GM18499 (cell line): ENCODE measurements around the gene FKBP14.
"Not testable (repeated sequence)": the region's sequence is repeated elsewhere in the genome, so short reads cannot be mapped to it uniquely, and the experiment has no call there.

ENCODE experiments used
- ATAC-seq: cut with Tn5 transposase; IDR thresholded peaks from one replicate; pipeline ENCODE4 v1.9.1; 2021; ENCODE audit warnings: moderate number of reproducible peaks; ENCODE audit not compliant: insufficient read depth, unreplicated experiment

FKBP14 gene, protein sequence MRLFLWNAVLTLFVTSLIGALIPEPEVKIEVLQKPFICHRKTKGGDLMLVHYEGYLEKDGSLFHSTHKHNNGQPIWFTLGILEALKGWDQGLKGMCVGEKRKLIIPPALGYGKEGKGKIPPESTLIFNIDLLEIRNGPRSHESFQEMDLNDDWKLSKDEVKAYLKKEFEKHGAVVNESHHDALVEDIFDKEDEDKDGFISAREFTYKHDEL

DNA sequence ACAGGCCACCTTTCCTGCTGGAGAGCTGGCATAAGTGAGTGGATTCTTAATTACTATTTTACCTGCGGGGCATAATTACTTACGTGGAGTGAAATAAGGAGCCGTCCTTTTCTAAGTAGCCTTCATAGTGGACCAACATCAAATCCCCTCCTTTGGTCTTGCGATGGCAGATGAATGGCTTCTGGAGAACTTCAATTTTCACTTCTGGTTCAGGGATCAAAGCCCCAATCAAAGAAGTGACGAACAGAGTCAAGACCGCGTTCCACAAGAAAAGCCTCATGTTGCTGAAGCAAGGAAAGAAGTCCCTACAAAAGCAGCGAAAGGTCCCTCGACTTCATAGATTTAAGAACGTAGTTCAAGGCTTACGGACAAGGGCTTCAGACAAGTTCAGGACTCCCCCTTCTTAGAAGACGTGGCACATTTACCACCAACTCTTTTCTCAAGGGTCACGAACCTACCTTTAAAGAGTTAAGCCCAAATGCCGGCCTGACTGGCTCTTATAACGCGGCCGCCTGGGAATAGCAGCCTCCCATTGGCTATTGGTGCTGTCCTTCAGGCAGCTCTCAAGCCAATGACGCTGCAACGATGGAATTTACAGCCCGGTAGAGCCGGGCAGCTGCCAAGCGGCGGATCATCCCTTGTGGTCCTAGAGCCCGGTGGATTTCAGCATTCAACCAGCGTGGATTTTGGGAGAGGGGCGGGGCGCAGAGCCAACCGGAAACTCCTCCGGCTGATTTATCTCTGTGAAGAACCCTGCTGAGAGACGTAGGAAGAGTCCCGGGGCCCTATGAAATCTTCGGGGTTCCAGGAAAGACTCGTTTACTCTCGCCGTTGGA, at the start of gene FKBP14:
TSS of gene FKBP14 (minus strand) at position 474 of the 836 bp plus-strand sequence. CDS start at position 280, 194 bp downstream.
- ATAC-seq, result peak; percentile 69

DNA sequence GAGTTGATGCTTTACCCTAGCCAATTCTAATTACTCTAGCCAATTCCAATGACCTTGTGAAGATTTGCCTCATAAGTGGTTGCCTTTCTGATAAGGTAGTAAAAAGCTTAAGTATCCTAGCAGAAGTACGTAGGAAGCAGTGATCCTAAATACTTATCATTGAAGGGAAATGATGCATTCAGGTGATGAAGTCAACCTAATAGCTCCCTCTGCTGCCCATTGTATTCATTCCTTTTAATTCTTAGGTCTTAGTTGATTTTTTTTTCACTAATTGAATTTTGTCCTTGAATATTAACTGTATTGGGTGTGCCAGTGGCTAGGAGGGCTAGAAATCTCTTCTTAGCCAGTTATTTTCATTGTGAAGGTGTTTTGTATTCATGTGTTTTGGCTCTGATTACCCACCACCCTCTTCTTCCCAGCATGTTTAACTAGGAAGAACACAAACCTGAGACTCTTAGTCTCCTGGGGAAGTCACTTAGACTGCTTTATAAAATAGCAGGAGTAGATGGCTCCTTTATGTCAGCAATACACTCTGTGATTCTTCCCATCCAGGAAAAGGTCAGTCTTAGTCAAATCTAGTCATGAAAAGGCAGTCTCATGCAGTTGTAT, 48.0 kb upstream of the FKBP14 start:
- ATAC-seq, result no peak

DNA sequence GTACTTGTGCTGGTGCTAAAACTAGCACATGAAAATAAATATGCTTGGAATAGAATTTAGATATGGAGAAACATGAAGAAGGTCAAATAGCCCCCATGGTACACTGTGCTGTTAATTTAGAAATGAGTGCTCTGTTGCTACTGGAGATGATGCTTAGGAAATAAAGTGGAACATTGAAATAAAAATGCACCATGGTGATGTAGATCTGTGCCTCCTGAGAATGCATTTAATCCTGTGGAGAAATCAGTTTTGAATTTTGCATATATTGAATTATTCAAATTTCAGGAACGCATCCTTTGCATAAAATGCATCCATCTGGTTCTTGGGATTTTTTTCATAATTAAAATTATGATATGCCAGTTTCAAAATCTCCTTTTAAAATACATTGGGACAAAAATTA, 46.2 kb upstream of the FKBP14 start:
- no peak for ATAC-seq

DNA sequence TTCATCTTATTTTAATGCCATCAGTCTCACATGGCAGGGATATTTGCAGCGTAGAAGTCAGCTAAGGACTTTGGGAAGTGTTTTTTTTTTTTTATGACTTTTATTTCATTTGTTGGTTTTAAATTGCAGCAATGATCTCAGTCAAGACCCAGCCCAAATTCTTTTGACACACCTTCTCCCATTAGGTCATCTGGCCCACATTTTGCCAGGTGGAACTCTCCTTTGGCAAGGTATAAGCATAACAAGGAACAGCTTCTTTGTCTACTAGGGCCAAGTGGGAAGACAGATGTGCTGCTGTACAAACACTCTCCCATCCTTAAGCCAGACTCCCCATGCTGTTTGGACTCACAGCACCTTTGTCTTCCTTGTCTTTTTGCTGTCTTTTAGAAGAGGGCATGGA, 43.5 kb upstream of the FKBP14 start:
- ATAC-seq, result no peak

DNA sequence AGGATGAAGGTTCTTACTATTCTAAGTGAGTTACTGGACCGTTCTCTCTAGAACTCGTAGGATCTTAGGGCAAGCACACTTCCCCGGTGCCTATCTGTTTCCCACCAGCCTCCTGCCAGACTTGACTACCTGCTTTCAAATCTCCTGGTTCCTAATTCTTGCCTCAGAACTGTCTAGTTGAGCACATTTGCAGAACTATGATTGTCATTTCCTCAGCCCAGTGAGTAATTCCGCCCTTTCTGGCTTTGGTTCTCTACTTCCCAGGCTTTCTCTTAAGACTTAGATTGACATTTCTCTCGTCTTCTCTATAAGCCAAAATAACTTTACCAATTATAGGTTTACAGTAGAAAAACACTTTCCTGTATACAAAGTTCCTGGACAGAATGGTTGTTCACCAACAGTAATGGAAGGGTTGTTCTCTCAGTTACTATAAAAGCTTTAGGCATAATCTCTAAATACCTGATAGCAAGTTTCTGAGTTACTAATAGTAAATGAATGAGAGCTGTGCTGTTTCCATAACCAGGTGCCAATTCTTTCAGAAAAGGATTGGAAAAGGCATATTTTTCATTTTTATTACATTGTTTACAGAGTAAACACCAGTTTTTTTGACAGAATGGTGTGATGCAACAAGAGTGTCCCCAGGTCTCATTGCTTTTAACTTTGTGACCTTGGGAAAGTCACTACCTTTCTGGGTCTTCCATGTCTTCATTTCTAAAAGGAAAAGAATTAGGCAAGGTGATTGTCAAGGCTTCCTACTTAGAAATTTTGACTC, 42.8 kb upstream of the FKBP14 start:
- no peak for ATAC-seq

DNA sequence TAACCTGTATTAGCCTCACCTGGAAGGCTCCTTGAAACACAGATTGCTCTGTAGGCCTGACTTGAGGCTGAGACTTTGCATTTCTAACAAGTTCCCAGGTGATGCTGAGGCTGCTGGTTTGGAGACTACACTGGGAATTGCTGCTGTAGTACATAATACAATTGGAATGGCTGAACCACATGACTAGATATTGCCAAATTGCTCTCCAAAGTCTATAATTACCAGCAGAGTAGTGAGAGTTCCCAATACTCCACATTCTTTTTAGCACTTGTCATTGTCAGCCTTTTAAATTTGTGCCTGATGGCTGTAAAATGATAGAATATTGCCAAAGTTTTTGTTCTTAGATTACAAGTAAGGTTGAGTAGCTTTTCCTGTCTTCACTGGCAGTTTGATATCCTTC, 41.6 kb upstream of the FKBP14 start:
- ATAC-seq, result no peak

DNA sequence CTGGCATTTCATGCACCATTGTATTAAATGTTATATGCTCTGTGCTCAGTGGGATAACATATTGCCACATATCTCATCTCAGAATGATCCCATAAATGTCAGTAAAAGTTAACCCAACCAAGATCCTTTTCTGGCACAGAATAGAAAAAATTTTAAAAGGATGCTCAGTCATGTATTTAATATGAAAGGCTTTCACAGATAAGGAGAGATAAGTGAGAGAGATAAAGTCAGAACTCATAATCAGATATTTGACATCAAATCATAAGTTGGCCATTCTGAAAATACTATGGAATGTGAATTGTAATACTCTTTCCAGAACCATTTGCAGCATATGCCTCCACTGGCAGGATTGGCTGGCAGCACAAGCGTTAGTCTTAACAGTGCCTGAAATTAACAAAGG, 40.2 kb upstream of the FKBP14 start:
- ATAC-seq, result no peak

DNA sequence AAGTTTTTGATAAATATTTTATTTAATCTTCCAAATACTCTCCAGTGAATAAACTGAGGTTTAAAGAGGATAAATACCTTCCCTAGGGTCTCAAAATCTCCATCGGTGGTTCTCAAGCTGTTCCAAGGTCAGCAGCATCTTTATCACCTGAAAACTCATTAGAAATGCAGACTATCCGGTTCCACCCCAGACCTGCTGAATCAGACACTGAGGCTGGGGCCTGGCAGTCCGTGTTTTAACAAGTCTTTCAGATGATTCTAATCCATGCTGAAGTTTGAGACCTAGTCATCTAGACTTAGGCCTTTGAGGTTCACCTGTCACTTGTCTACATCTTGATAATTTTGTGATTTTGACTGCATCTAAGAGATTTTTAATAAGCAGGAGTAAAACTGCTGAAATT, 39.2 kb upstream of the FKBP14 start:
- no peak for ATAC-seq

DNA sequence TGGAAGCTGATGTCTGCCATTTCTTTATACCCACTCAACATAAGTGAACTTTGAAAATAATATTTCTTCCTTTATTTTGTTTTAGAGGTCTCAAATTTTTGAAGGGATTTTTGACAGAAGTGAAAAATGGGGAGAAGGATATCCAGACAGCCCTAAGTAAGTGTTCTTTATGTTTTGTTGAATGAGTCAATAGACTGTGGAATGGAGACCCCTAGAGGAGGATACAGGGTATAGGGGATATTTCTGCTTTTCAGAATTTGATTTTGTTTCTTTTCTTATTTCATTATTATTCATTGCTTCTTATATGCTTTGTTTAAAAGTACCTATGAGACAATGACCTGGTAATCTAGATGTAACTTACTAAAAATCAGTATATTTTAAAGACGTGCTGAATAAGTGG, 36.1 kb upstream of the FKBP14 start:
- ATAC-seq, result no peak

DNA sequence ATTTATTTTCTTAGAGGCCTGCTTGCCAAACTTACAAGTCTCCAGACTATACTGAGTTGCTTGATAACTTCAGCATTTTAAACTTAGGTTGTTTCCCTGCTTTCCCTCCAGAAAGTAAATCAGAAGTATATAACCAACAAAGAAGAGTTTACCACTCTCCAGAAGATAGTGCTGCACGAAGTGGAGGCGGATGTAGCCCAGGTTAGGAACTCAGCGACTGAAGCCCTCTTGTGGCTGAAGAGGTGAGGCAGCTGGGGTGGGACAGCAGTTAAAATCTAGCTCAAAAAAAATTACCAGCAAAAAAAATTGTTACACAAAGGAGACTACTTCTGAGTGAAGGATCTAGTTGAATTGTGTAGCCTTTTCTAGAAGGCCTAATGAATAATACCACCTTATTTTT, 35.3 kb upstream of the FKBP14 start:
- not testable (repeated sequence) for ATAC-seq

DNA sequence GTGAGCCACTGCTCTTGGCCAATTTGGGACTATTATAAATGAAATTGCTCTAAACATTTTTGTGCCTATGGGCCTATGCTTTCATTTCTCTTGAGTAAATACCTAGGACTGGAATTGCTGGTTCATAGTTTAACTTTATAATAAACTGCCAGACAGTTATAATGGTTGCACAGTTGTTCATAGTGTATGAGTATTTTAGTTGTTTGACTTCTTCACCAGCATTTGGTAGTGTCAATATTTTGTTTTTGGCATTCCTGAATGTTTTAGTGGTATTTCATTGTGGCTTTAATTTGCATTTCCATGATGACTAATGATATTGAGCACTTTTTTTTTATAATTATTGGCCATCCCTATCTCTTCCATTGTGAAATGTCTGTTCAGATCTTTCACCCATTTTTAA, 31.2 kb upstream of the FKBP14 start:
- ATAC-seq, result no peak

DNA sequence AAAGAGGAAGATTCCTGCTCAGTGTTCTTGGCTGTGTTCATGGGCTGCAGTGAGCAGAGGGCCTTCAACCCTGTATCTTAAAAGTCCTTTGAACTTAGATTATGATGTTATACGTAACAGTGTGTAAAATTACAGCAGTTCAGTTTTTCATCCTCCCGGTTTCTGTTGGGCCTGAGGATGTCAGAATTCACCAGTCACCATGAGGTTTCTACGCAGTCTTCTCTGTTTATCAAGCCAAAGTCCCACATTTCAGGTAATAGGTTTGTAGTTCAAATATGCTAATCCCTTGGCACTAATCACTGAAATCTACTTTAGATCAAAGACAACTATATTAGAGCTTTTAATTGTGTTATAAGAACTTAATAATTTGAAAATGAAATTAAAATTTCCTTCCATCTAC, 26.6 kb upstream of the FKBP14 start:
- no peak for ATAC-seq

DNA sequence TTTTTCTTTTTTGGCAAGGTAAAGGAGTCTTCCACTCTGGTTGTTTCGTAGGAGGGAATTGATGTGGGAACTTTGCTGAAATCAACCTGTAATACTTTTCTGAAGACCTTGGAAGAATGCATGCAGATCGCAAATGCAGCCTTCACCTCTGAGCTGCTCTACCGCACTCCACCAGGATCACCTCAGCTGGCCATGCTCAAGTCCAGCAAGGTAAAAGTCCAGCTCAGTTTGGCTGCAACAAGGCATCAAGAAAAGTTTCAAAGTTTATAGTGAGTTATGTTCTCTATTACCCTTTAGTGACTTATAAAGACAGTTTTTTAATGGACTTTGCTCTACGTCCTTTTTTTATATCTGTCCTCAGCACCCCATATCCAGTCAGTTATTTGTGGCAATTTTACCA, 22.7 kb upstream of the FKBP14 start:
- ATAC-seq, result no peak

DNA sequence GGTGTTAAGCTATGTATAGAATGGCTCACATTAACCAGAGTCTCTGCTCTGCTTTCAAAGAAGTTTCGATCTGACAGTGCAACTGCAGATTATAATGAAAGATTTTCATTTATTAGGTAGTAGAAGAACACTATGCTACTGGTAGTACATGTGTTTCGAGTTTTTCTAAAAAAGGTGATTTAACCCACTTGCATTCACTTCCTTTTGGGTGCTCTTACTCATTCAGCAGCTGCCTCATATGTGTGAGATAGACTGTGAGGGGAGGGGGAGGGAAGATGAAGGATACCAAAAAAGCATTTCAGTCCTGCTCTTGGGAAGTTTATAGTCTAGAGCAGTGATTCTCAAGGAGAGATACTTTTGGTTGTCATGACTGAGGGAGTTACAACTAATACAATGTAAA, 22.1 kb upstream of the FKBP14 start:
- ATAC-seq, result no peak

DNA sequence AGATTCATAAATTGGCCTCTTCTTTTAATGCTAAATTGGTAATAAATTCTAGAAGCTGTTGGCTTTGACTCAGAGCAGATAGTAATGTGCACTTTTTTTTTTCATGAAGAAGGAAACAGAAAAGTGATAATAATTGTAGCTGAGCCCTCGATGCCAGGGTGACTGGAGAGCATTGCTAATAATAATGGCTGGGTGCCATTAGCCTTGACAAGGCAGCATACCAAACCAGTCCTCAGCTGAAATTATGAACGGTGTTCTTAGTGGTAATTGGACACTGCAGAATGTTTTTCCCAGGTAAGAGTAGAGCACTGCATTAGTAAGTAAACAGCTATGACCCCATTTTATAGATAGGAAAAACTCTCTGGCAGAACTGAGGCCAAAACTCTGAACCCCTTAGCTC, 20.6 kb upstream of the FKBP14 start:
- ATAC-seq, result no peak

DNA sequence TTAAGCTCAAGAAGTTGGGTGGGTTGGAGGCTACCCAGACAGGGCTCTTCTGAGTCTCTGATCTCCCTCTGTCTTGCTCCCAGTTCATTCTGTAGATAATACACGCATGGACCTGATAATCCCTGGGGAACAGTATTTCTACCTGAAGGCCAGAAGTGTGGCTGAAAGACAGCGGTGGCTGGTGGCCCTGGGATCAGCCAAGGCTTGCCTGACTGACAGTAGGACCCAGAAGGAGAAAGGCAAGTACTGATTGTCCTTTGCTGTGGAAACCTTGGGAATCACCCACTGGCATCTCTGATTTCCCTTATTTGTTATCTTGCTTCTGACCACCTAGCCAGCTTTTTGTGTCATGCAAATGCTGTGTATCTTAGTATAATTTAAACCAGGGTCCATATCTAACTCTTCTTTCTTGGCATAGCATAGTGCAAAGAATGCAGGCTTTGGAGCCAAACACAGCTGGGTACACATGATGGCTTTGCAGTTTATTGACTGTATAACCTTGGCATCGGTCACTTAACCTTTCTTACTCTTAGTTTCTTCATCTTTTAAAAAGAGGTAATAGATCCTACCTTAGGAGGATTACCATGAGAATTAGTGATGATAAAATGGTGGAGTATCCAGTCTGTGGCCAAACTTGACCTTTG, 19.7 kb upstream of the FKBP14 start:
- ATAC-seq, result no peak

DNA sequence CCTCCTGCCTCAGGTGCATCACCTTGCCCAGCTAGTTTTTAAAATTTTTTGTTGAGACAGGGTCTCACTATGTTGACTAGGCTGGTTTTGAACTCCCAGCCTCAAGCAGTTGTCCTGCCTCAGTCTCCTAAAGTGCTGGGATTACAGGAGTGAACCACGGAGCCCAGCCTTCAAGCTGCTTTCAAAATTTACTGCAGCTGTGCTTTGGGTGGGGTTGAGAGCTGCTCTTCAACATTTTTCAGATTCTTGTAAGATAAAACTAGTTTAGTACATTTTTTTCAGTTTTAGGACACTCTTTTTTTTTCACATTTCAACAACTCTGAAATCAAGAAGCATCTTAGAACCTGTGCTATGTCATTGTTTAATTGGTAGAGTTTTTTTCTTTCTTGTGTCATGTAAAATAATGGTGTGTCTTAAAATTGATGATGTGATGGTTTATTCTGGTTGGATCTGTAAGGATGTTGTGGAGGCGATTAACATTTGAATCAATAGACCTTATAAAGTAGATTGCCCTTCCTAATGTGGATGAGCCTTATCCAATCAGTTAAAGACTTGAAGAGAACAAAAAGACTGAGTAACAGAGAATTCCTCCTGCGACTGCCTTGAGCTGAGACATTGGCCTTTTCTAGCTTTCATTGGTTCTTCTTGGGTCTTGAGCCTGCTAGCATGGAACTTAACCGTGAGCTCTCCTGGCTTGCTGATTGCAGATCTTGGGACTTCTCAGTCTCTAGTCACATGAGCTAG, 15.2 kb upstream of the FKBP14 start:
- no peak for ATAC-seq

DNA sequence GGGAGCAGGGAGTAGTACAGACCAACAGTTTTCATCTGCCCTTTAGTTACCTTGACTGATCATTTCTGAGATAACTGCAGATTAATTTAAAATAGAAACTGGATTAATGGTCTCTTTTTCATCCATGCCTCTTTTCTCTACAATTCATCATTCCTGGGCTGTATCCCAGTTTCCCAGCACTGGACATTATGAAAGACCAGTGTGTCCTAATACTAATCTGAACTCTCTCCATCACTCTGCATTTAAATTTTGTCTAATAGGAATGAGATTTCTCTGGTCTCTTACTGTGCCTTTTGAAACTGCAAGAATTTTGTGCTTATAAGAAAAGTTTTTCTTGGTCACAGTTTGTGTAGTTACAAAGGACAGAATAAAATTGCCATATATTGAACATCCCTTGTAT, 14.4 kb upstream of the FKBP14 start:
- ATAC-seq, result no peak

DNA sequence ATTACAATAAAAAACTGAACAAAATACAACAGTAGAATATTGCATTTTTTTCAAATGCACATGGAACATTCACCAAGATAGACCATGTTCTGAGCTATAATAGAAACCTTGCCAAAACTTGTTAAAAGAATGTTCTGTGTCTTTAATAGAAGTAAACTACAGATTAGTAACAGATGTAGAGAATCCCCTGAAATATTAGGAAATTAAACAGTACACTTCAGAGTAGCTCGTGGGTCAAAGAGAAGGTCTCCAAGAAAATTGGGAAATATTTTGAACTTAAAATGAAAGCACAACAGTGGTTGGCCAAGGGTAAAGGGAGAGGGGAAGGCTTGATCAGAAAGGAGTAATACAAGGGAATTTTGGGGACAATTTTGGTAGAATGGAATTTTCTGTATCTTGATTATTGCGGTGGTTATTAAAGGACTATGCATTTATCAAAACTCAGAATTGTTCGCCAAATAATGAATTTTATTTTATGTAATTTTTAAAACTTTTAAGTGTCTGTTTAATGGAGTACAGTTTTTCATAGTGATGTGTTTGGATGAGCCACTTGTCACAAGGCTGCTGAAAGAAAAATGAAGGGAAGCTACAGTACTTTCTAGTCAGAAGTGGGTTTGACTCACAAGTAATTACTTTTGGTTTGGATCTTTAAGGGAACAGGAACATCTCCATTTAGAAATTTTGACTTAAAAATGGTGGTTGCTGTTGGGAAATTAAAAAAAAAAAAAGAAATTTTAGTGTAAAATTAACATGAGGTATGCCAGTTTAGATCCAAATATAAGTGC, 11.9 kb upstream of the FKBP14 start:
- no peak for ATAC-seq
